Measurements from ENCODE around the gene DIP2B.

DIP2B gene

DNA sequence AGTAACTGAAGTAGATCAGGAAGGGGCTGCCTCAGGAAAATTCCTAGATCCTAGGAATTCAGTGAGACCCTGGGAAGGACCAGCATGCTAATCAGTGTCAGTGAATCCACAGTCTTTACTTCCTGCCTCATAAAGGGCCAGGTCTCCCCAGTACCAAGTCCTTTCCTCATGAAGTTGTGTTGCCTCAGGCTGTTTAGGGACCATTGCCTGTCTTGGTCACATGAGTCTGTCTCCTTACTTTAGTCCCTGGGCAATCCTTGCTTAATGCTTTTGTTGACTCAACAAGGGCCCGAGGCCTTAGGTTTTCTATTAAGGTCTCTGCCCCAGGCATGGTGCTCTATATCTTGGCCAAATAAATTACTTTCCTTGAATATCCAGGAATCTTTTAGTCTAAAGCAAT is 243.0 kb downstream of the DIP2B start:
- no peak for DNase-seq (ENCODE audit: low read depth)
- TF ChIP-seq, protein P1, sequence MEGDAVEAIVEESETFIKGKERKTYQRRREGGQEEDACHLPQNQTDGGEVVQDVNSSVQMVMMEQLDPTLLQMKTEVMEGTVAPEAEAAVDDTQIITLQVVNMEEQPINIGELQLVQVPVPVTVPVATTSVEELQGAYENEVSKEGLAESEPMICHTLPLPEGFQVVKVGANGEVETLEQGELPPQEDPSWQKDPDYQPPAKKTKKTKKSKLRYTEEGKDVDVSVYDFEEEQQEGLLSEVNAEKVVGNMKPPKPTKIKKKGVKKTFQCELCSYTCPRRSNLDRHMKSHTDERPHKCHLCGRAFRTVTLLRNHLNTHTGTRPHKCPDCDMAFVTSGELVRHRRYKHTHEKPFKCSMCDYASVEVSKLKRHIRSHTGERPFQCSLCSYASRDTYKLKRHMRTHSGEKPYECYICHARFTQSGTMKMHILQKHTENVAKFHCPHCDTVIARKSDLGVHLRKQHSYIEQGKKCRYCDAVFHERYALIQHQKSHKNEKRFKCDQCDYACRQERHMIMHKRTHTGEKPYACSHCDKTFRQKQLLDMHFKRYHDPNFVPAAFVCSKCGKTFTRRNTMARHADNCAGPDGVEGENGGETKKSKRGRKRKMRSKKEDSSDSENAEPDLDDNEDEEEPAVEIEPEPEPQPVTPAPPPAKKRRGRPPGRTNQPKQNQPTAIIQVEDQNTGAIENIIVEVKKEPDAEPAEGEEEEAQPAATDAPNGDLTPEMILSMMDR (conservative IDR thresholded peaks at IDR 0.05; ENCODE audit: control insufficient read depth, insufficient read depth, low read depth, low read length) = no peak
- no peak overlapping the region for H3K4me3 ChIP-seq (ENCODE audit: control insufficient read depth, low read depth, low read length)

- H3K4me3 ChIP-seq (ENCODE audit: control insufficient read depth, low read depth, low read length) = no peak overlapping the region
- TF ChIP-seq, protein P1 (conservative IDR thresholded peaks at IDR 0.05; ENCODE audit: control insufficient read depth, insufficient read depth, low read depth, low read length) = no peak
- no peak for DNase-seq (ENCODE audit: low read depth)
Measured at GRCh38 chr12:50749459-50749882, 244.7 kb downstream of the DIP2B start.

GRCh38 chr12:50750366-50750765 is 245.6 kb downstream of the DIP2B start:
- TF ChIP-seq, protein P1 (conservative IDR thresholded peaks at IDR 0.05; ENCODE audit: control insufficient read depth, insufficient read depth, low read depth, low read length) = no peak
- no peak for DNase-seq (ENCODE audit: low read depth)
- H3K4me3 ChIP-seq (ENCODE audit: control insufficient read depth, low read depth, low read length) = no peak overlapping the region

- TF ChIP-seq, protein P1 (conservative IDR thresholded peaks at IDR 0.05; ENCODE audit: control insufficient read depth, insufficient read depth, low read depth, low read length) = no peak
- H3K4me3 ChIP-seq (ENCODE audit: control insufficient read depth, low read depth, low read length) = no peak overlapping the region
- peak; percentile 16 for DNase-seq (ENCODE audit: low read depth)
Measured at GRCh38 chr12:50751948-50752721, 247.3 kb downstream of the DIP2B start.

DNA sequence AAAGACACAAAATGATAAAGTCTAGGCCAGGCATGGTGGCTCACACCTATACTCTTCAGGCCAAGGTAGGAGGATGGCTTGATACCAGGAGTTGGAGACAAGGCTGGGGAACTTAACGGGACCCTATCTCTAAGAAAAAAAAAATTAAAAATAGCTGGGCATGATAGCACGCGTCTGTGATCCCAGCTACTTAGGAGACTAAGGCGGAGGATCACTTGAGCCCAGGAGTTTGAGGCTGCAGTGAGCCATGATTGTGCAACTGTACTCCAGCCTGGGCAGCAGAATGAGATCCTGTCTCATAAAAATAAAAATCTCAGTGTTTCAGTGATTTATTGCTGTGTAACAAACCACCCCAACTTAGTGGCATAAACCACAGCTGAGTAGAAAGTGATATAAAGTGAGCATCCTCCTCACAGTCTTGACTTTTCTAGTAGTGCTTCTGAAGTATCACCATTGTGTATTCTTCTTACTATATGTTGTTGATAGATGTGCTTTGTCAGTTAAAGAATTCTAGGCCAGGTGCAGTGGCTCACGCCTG is 248.5 kb downstream of the DIP2B start:
- no peak overlapping the region for H3K4me3 ChIP-seq (ENCODE audit: control insufficient read depth, low read depth, low read length)
- no peak for DNase-seq (ENCODE audit: low read depth)
- TF ChIP-seq, protein P1 (conservative IDR thresholded peaks at IDR 0.05; ENCODE audit: control insufficient read depth, insufficient read depth, low read depth, low read length) = no peak

GRCh38 chr12:50763639-50764285 is 259.0 kb downstream of the DIP2B start, which contains the start of gene ATF1:
ATF1 (plus strand) TSS chr12:50764101; CDS start chr12:50780146, 16,045 bp downstream.
- TF ChIP-seq, protein P1 (conservative IDR thresholded peaks at IDR 0.05; ENCODE audit: control insufficient read depth, insufficient read depth, low read depth, low read length) = no peak
- peak within 1 kb of the TSS; percentile 87 for H3K4me3 ChIP-seq (ENCODE audit: control insufficient read depth, low read depth, low read length)
- DNase-seq (ENCODE audit: low read depth) = peak; percentile 90

All from fibroblast of mammary gland (primary cell).